Endothelial cell of umbilical vein (primary cell): Measurements from ENCODE around the gene METRN. TPM values are rescaled to one million over a fixed set of nuclear protein-coding genes. Genes with fewer than 3 reads are reported as not detected.
A peak's percentile ranks its signal among the peaks of the same experiment; 100 is the strongest.
"Not testable (repeated sequence)": the region's sequence is repeated elsewhere in the genome, so short reads cannot be mapped to it uniquely, and the experiment has no call there.

Experiments used
- BruUV-seq: library from RNA; stranded (reverse); fragments of 400-500 nt; replicated peaks from 2 replicates; lab custom pipeline; 2021; lab: Mats Ljungman, UMichigan
- CTCF ChIA-PET: fragments of 300-600, 350-600 bp; sonication (Branson Sonifier 250); formaldehyde crosslinking; loops from one replicate; lab custom pipeline; 2021; ENCODE audit warnings: antibody characterized with exemption, inconsistent platforms; lab: Charles Lee
- POLR2A ChIA-PET: fragments of 300-600, 350-600 bp; sonication (Branson Sonifier 250); formaldehyde crosslinking; loops from one replicate; lab custom pipeline; 2021; ENCODE audit warnings: antibody characterized with exemption, inconsistent platforms; lab: Charles Lee
- DNase-seq: peaks from one replicate; pipeline ENCODE4 v3.0.0-alpha.2; 2011; ENCODE audit warnings: low read depth, low spot score
- FAIRE-seq: peaks from 2 replicates; lab custom pipeline; 2011; peaks lifted over from hg19 to GRCh38; lab: Jason Lieb, UNC
- H2AFZ ChIP-seq: 2 replicates; pipeline ENCODE4 v1.6.0; 2012; ENCODE audit warnings: low read depth, low read length, control low read depth, inconsistent platforms
- H3K27ac ChIP-seq: 2 replicates; pipeline ENCODE4 v1.5.1; 2011; ENCODE audit warnings: low read depth, mild to moderate bottlenecking, control low read depth, low read length, moderate library complexity; ENCODE audit not compliant: insufficient read depth
- H3K27me3 ChIP-seq, 2 experiments: 2 replicates each; pipeline versions ENCODE4 v1.6.0 to v1.6.1; 2011; ENCODE audit warnings: low read length in 2 of 2, mixed read lengths in 1 of 2; ENCODE audit not compliant: control insufficient read depth in 2 of 2, insufficient read depth in 2 of 2
- H3K36me3 ChIP-seq, 2 experiments: 2 replicates in 1 of 2; 3 replicates in 1 of 2; pipeline ENCODE4 v1.5.1; 2011; ENCODE audit warnings: low read length in 2 of 2, mild to moderate bottlenecking in 1 of 2, moderate library complexity in 1 of 2; ENCODE audit not compliant: control insufficient read depth in 2 of 2, insufficient read depth in 2 of 2; ENCODE audit errors: extremely low read depth in 1 of 2
- H3K4me1 ChIP-seq: 3 replicates; pipeline ENCODE4 v1.5.1; 2011; ENCODE audit warnings: mild to moderate bottlenecking, low read length; ENCODE audit not compliant: control insufficient read depth, insufficient read depth; ENCODE audit errors: extremely low read depth
- H3K4me2 ChIP-seq: 2 replicates; pipeline ENCODE4 v1.6.1; 2011; ENCODE audit warnings: low read length, control low read depth, mixed read lengths; ENCODE audit not compliant: insufficient read depth
- H3K4me3 ChIP-seq, 3 experiments: fragments of 200-600 bp in 1 of 3; sonication (generic), shearing (Covaris generic) in 1 of 3; replicated peaks in 1 of 3; 2 replicates each; pipeline ENCODE4 v1.5.1; 2011 to 2016; ENCODE audit warnings: control low read depth in 3 of 3, low read length in 3 of 3, mild to moderate bottlenecking in 2 of 3, inconsistent platforms in 1 of 3, low read depth in 1 of 3, moderate library complexity in 1 of 3; ENCODE audit not compliant: insufficient read depth in 1 of 3
- H3K79me2 ChIP-seq: 2 replicates; pipeline ENCODE4 v1.6.0; 2012; ENCODE audit warnings: low read length, inconsistent platforms; ENCODE audit not compliant: control insufficient read depth, insufficient read depth
- H3K9ac ChIP-seq: replicated peaks from 2 replicates; pipeline ENCODE3; 2011; ENCODE audit warnings: low read length, control low read depth; ENCODE audit not compliant: insufficient read depth; ENCODE audit errors: extremely low read depth
- H3K9me1 ChIP-seq: replicated peaks from 3 replicates; pipeline ENCODE4 v1.6.0; 2011; ENCODE audit warnings: mild to moderate bottlenecking, low read length; ENCODE audit not compliant: control insufficient read depth, insufficient read depth; ENCODE audit errors: extremely low read depth
- H3K9me3 ChIP-seq: replicated peaks from 2 replicates; pipeline ENCODE4 v1.5.1; 2012; ENCODE audit warnings: low read length, inconsistent platforms; ENCODE audit not compliant: control insufficient read depth, insufficient read depth
- H4K20me1 ChIP-seq: replicated peaks from 2 replicates; pipeline ENCODE3; 2011; ENCODE audit warnings: mild to moderate bottlenecking, low read length; ENCODE audit not compliant: control insufficient read depth, insufficient read depth; ENCODE audit errors: extremely low read depth
- EZH2 ChIP-seq: IDR thresholded peaks from 2 replicates; pipeline ENCODE4 v1.6.1; 2012; ENCODE audit warnings: borderline replicate concordance, low read depth, mild to moderate bottlenecking, moderate library complexity, low read length, inconsistent platforms; ENCODE audit not compliant: severe bottlenecking
- FOS ChIP-seq: IDR thresholded peaks from 2 replicates; pipeline ENCODE4 v1.6.1; 2011; ENCODE audit warnings: mild to moderate bottlenecking, low read length, moderate library complexity, borderline replicate concordance; ENCODE audit not compliant: insufficient read depth
- GATA2 ChIP-seq: IDR thresholded peaks from 2 replicates; pipeline ENCODE4 v1.7.0; 2011; ENCODE audit warnings: low read depth, mild to moderate bottlenecking, moderate library complexity, mixed read lengths, low read length; ENCODE audit not compliant: insufficient read length, insufficient read depth
- JUN ChIP-seq: IDR thresholded peaks from 2 replicates; pipeline ENCODE4 v1.6.1; 2011; ENCODE audit warnings: borderline replicate concordance, low read depth; ENCODE audit not compliant: insufficient read length, insufficient read depth
- MYC ChIP-seq: IDR thresholded peaks from one replicate; pipeline ENCODE4 v1.6.1; 2011; ENCODE audit warnings: mild to moderate bottlenecking, low read depth, low read length
- POLR2A ChIP-seq: IDR thresholded peaks from 2 replicates; pipeline ENCODE4 v1.6.1; 2012; ENCODE audit warnings: low read depth, mild to moderate bottlenecking, control low read depth, low read length
- POLR2AphosphoS5 ChIP-seq: IDR thresholded peaks from 2 replicates; pipeline ENCODE4 v1.6.1; 2012; ENCODE audit warnings: low read depth, mild to moderate bottlenecking, control low read depth, low read length, moderate library complexity; ENCODE audit not compliant: insufficient read depth
- dilution Hi-C: fragments of 300-500 bp; cut with MboI; formaldehyde crosslinking; loops from one replicate; pipeline ENCODE4 v1.15.0; 2019; ENCODE audit warnings: low sequenced_read_pairs; ENCODE audit not compliant: extremely low pct_ligation_motif_present
- intact Hi-C: fragments of 100-400 bp; cut with micrococcal nuclease; formaldehyde crosslinking; loops from one replicate; pipeline ENCODE4 v1.10.0; 2022
- polyA plus RNA-seq, 4 experiments: library from polyadenylated mRNA; depleted of rRNA in 3 of 4; stranded (reverse) in 3 of 4; unstranded in 1 of 4; fragments of >200 nt; gene quantifications; 2 replicates each; pipeline versions ENCODE4 v1.2.1 to v1.2.3, GENCODE V29; 2011 to 2012; ENCODE audit warnings: missing spikeins in 1 of 4
- total RNA-seq: library from RNA; stranded (reverse); gene quantifications from 2 replicates; pipeline ENCODE4 v1.2.3, GENCODE V29; 2021
- TF ChIP-seq, protein P1 (sequence below), 2 donors: IDR thresholded peaks; 1 replicate in 1 of 2; 2 replicates in 1 of 2; pipeline ENCODE4 v1.5.1; 2011; ENCODE audit warnings: low read length in 2 of 2, mild to moderate bottlenecking in 2 of 2, moderate library complexity in 2 of 2, control low read depth in 1 of 2, inconsistent platforms in 1 of 2, low read depth in 1 of 2; ENCODE audit not compliant: insufficient read depth in 1 of 2; ENCODE audit errors: extremely low read depth in 1 of 2
- TF ChIP-seq, protein P2 (sequence below): IDR thresholded peaks from 2 replicates; pipeline ENCODE4 v1.6.1; 2011; ENCODE audit not compliant: insufficient read depth, insufficient read length

Gene METRN
- total and polyA plus RNA-seq, 2 donors (not counting 3 experiments of a cell fraction or from before 2014, with no cell fraction given) = 10.0 to 16.1 TPM

GRCh38 chr16:712740-713250, 2.1 kb upstream of the METRN start:
- H4K20me1 ChIP-seq, dilution Hi-C loops, BruUV-seq, H2AFZ ChIP-seq, H3K36me3 ChIP-seq, H3K79me2 ChIP-seq, H3K4me1 ChIP-seq, H3K27me3 ChIP-seq, H3K27ac ChIP-seq, H3K4me2 ChIP-seq, H3K9ac ChIP-seq, H3K4me3 ChIP-seq, H3K9me1 ChIP-seq, H3K9me3 ChIP-seq, POLR2A ChIA-PET: not testable (repeated sequence)
- CTCF ChIA-PET = interaction anchor here (0.8 to 3.0 kb wide), 15 partner anchors 9 to 343 kb away, joined by 3 to 67 read pairs (median 5); partner anchors contain the start of genes ANTKMT, CHTF18, HAGHL and RPUSD1
- DNase-seq (peak; percentile 46), FAIRE-seq (peak; percentile 53)
- intact Hi-C loops = loop anchor here (1.0 to 2.0 kb wide), 2 partner anchors 29 to 342 kb away; no protein-coding TSS in a partner anchor
- TF ChIP-seq, protein P1, sequence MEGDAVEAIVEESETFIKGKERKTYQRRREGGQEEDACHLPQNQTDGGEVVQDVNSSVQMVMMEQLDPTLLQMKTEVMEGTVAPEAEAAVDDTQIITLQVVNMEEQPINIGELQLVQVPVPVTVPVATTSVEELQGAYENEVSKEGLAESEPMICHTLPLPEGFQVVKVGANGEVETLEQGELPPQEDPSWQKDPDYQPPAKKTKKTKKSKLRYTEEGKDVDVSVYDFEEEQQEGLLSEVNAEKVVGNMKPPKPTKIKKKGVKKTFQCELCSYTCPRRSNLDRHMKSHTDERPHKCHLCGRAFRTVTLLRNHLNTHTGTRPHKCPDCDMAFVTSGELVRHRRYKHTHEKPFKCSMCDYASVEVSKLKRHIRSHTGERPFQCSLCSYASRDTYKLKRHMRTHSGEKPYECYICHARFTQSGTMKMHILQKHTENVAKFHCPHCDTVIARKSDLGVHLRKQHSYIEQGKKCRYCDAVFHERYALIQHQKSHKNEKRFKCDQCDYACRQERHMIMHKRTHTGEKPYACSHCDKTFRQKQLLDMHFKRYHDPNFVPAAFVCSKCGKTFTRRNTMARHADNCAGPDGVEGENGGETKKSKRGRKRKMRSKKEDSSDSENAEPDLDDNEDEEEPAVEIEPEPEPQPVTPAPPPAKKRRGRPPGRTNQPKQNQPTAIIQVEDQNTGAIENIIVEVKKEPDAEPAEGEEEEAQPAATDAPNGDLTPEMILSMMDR (IDR thresholded peaks at IDR 0.05; ENCODE audit: extremely low read depth in 1 of 2, insufficient read depth in 1 of 2, low read depth in 1 of 2, low read length in 2 of 2) = peak; percentile 36
- TF ChIP-seq FOS = peak; percentile 22

GRCh38 chr16:714079-714478, 839 bp upstream of the METRN start:
- CTCF ChIA-PET = interaction anchor here (3.0 kb wide), 1 partner anchor 71 kb away, joined by 67 read pairs; no protein-coding TSS in a partner anchor
- dilution Hi-C loops (no loop called here), intact Hi-C loops (loop anchor here (2.0 kb wide), 1 partner anchor 15 kb away; no protein-coding TSS in a partner anchor)
- H3K4me2 ChIP-seq = no peak overlapping the region
- no peaks in the 10 kb centered on the region for H3K9me1 ChIP-seq
- H3K9ac ChIP-seq = no peak overlapping the region
- TF ChIP-seq FOS = no peak
- TF ChIP-seq, protein P2, sequence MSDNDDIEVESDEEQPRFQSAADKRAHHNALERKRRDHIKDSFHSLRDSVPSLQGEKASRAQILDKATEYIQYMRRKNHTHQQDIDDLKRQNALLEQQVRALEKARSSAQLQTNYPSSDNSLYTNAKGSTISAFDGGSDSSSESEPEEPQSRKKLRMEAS = no peak
- TF ChIP-seq, protein P1 (IDR thresholded peaks at IDR 0.05; ENCODE audit: extremely low read depth in 1 of 2, insufficient read depth in 1 of 2, low read depth in 1 of 2, low read length in 2 of 2) = no peak
- TF ChIP-seq MYC = no peak
- no peak for TF ChIP-seq EZH2
- TF ChIP-seq POLR2AphosphoS5 = no peak
- TF ChIP-seq POLR2A = no peak
- TF ChIP-seq JUN = no peak
- TF ChIP-seq GATA2 = no peak
- H3K36me3 ChIP-seq = no peaks in the 10 kb centered on the region
- no peak overlapping the region for H2AFZ ChIP-seq
- H3K27me3 ChIP-seq = no peaks in the 10 kb centered on the region
- H3K9me3 ChIP-seq = no peaks in the 10 kb centered on the region
- H3K79me2 ChIP-seq = no peaks in the 10 kb centered on the region
- no peak for DNase-seq
- no TSS peak for BruUV-seq
- H4K20me1 ChIP-seq = no peaks in the 10 kb centered on the region
- no peak overlapping the region for H3K27ac ChIP-seq
- FAIRE-seq = no peak
- peaks cover 10% of the 10 kb centered on the region for H3K4me1 ChIP-seq
- H3K4me3 ChIP-seq = no peak overlapping the region
- POLR2A ChIA-PET = no interaction called here
